ENCODE results near the gene RNF222. TPM values are rescaled to one million over a fixed set of nuclear protein-coding genes. Genes with fewer than 3 reads are reported as not detected.
A peak's percentile ranks its signal among the peaks of the same experiment; 100 is the strongest.
"Not testable (repeated sequence)": the region's sequence is repeated elsewhere in the genome, so short reads cannot be mapped to it uniquely, and the experiment has no call there.

Gene RNF222
- total and polyA plus RNA-seq, 9 donors = 0.06 to 0.16 (median 0.08) TPM; not detected in 4

DNA sequence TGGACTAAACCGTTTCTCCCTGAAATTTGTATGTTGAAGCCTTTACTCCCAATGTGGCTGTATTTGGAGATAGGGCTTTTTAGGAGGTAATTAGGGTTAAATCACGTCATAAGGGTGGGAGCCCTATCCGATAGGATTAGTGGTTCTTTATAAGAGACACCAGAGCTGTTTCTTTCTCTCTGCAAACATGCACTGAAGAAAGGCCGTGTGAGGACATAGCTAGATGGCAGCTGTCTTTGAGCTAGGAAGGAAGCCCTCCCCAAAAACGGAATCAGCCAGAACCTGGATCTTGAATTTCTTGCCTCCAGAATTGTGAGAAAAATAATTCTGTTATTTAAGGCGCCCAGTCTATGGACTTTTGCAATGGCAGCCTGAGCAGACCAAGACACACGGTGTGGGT, 43.9 kb downstream of the RNF222 start:
- peak overlapping the region; percentile 11 for H3K27ac ChIP-seq (ENCODE audit: low read length)
- no peak overlapping the region for H3K4me3 ChIP-seq (ENCODE audit: low read length)
- no peaks in the 10 kb centered on the region for H3K27me3 ChIP-seq (ENCODE audit: control insufficient read depth, insufficient read depth, low read length)
- H3K36me3 ChIP-seq (ENCODE audit: control insufficient read depth, insufficient read depth, low read length) = no peaks in the 10 kb centered on the region
- WGBS (ENCODE audit: insufficient coverage) = 60% methylated on average over 1 of the region's 7 CpGs
- no peak for DNase-seq
- no peaks in the 10 kb centered on the region for H3K9me3 ChIP-seq (replicated peaks; ENCODE audit: control insufficient read depth, low read depth, low read length)
- H3K4me1 ChIP-seq (ENCODE audit: control insufficient read depth, insufficient read depth, low read length) = no peaks in the 10 kb centered on the region

DNA sequence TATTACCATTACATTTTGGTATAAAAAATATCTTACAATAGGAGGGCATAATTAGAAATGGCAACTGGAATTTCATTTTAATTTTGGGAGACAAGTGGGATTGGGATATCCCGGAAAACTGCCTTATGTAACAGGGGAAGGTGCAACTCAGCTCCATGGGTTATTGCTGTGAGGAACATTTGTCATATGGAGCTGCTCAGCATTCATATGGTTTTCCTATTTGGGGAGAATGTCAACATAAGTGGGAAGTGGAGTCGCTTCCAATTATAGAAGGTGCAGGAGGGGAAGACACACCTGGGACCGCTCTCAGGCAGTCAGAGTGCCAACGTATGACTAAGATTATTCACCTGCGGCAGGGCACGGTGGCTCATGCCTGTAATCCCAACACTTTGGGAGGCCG, 47.3 kb downstream of the RNF222 start:
- Histone ChIP-seq H3K4me3 (ENCODE audit: low read length) (no peak overlapping the region), H3K4me1 (ENCODE audit: control insufficient read depth, insufficient read depth, low read length) (no peaks in the 10 kb centered on the region), H3K27me3 (ENCODE audit: control insufficient read depth, insufficient read depth, low read length) (no peaks in the 10 kb centered on the region), H3K27ac (ENCODE audit: low read length) (no peak overlapping the region), H3K36me3 (ENCODE audit: control insufficient read depth, insufficient read depth, low read length) (no peaks in the 10 kb centered on the region), H3K9me3 (replicated peaks; ENCODE audit: control insufficient read depth, low read depth, low read length) (no peaks in the 10 kb centered on the region)
- 66% methylated on average over 5 of the region's 7 CpGs for WGBS (ENCODE audit: insufficient coverage)
- DNase-seq = no peak

DNA sequence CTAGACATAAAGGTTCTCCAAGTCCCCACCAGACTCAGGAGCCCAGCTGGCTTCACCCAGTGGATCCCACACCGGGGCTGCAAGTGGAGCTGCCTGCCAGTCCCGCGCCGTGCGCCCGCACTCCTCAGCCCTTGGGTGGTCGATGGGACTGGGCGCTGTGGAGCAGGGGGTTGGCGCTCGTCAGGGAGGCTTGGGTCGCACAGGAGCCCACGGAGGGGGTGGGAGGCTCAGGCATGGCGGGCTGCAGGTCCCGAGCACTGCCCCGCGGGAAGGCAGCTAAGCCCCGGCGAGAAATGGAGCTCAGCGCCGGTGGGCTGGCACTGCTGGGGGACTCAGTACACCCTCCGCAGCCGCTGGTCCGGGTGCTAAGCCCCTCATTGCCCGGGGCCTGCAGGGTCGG, 50.6 kb downstream of the RNF222 start:
- H3K36me3 ChIP-seq (ENCODE audit: control insufficient read depth, insufficient read depth, low read length); H3K27me3 ChIP-seq (ENCODE audit: control insufficient read depth, insufficient read depth, low read length); H3K4me1 ChIP-seq (ENCODE audit: control insufficient read depth, insufficient read depth, low read length); DNase-seq; H3K4me3 ChIP-seq (ENCODE audit: low read length); H3K9me3 ChIP-seq (replicated peaks; ENCODE audit: control insufficient read depth, low read depth, low read length); H3K27ac ChIP-seq (ENCODE audit: low read length): not testable (repeated sequence)
- 39% methylated on average over 12 of the region's 25 CpGs for WGBS (ENCODE audit: insufficient coverage)

DNA sequence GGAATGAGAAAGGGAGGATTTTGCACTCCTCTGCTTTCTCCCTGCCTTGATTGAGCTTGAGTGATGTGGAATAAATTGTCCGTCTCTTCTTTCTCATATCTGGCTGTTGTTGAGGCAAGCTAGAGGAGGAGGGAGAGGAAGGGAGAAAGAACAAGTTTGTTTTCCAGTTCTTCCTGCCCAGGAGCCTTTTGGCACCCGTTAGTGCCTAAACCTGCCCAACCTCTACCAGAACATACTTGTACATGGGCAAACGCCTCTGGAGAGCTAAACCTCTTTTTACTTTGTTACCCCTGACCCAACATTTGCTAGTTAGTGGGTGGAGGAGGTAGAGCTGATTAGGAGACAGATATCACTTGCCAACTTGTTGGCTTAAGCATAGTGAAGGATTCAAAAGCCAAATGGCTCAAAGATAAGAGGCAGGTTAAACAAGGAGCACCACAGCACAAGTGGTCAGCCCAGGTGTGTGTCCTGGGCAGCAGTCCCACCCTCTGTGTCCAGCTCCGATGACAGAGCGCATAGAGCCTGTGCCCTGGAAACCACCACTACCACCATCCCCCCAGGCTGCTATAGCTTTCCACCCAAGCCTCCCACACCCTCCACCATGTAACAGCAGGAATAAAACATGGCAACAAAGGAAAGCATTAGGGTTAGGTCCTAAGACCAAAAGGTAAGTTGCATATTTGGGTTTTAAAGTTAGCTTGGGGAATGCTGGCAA, 51.5 kb downstream of the RNF222 start:
- Histone ChIP-seq H3K9me3 (replicated peaks; ENCODE audit: control insufficient read depth, low read depth, low read length) (no peaks in the 10 kb centered on the region), H3K27ac (ENCODE audit: low read length) (no peak overlapping the region), H3K4me1 (ENCODE audit: control insufficient read depth, insufficient read depth, low read length) (no peaks in the 10 kb centered on the region), H3K27me3 (ENCODE audit: control insufficient read depth, insufficient read depth, low read length) (no peaks in the 10 kb centered on the region), H3K4me3 (ENCODE audit: low read length) (no peak overlapping the region), H3K36me3 (ENCODE audit: control insufficient read depth, insufficient read depth, low read length) (no peaks in the 10 kb centered on the region)
- WGBS (ENCODE audit: insufficient coverage) = 80% methylated on average over 3 of the region's 5 CpGs
- DNase-seq = no peak

DNA sequence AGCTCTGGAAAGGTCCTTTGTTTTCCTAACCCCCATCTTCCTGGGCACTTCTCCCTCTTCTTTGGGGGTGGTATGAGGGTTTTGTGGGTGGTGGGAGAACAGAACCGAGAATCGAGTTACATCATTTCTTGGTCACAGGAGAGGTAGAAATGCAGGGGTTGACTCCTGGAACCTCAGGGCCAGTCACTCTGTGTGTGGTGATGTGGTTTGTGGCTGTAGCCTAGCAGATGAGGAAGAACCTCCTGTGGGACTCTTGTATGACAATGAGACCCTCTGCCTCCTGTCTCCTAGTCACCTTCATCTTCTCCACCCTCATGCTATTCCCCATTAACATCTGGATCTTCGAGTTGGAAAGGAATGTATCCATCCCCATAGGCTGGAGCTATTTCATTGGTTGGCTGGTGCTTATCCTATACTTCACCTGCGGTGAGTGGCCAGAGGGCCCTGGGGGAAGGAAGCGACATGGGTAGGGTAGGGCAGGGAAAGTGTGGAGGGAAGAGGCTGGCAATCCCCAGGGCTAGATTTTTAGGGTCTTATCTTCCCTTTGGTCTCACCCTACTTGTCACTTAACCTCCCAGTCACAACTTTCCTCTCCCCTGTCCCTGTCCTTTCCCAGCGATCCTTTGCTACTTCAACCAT, 52.5 kb downstream of the RNF222 start:
- Histone ChIP-seq H3K9me3 (replicated peaks; ENCODE audit: control insufficient read depth, low read depth, low read length) (no peaks in the 10 kb centered on the region), H3K36me3 (ENCODE audit: control insufficient read depth, insufficient read depth, low read length) (no peaks in the 10 kb centered on the region), H3K27me3 (ENCODE audit: control insufficient read depth, insufficient read depth, low read length) (no peaks in the 10 kb centered on the region), H3K4me3 (ENCODE audit: low read length) (no peak overlapping the region), H3K27ac (ENCODE audit: low read length) (no peak overlapping the region), H3K4me1 (ENCODE audit: control insufficient read depth, insufficient read depth, low read length) (no peaks in the 10 kb centered on the region)
- WGBS (ENCODE audit: insufficient coverage) = 83% methylated on average over 1 of the region's 6 CpGs
- no peak for DNase-seq

DNA sequence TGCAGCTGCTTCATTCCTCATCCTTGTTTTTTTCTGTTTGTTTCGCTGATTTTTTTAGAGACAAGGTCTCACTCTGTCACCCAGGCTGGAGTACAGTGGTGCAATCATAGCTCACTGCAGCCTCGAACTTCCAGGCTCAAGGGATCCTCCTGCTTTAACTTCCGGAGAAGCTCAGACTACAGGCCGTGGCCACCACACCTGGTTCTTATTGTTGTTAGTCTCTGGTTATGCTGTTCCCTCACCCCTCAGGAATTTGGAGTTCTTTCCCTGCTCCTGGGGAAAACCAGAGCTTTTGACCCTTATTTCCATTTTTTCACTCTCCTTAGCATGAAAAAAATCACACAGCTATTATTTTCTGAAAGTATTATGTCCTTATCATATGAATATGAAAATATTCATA, 56.2 kb downstream of the RNF222 start:
- Histone ChIP-seq H3K27me3 (ENCODE audit: control insufficient read depth, insufficient read depth, low read length) (peaks cover 3% of the 10 kb centered on the region), H3K27ac (ENCODE audit: low read length) (no peak overlapping the region), H3K9me3 (replicated peaks; ENCODE audit: control insufficient read depth, low read depth, low read length) (no peaks in the 10 kb centered on the region), H3K36me3 (ENCODE audit: control insufficient read depth, insufficient read depth, low read length) (no peaks in the 10 kb centered on the region), H3K4me1 (ENCODE audit: control insufficient read depth, insufficient read depth, low read length) (peaks cover 6% of the 10 kb centered on the region), H3K4me3 (ENCODE audit: low read length) (no peak overlapping the region)
- 33% methylated on average over 3 of the region's 4 CpGs for WGBS (ENCODE audit: insufficient coverage)
- no peak for DNase-seq

Other genes with a start within 250 kb of the RNF222 start
- 25.6 TPM for gene PER1, start 245.4 kb downstream of the RNF222 start, total RNA-seq
- 100 to 1,000 TPM in 1 of 8 donors, 10 to 100 TPM in 7; 42.4 to 103 (median 63.9) TPM for gene PER1, start 245.4 kb downstream of the RNF222 start, polyA plus RNA-seq (ENCODE audit: insufficient read depth in 1 of 8, insufficient read length in 8 of 8, low replicate concordance in 1 of 8)
- 10.9 TPM for gene VAMP2, start 234.9 kb downstream of the RNF222 start, total RNA-seq
- gene VAMP2, start 234.9 kb downstream of the RNF222 start, polyA plus RNA-seq (ENCODE audit: insufficient read depth in 1 of 8, insufficient read length in 8 of 8, low replicate concordance in 1 of 8) = 10 to 100 TPM; 55.7 to 77.2 (median 62.3) TPM
- 17.7 TPM for gene TMEM107, start 221.4 kb downstream of the RNF222 start, total RNA-seq
- 1 to 10 TPM; 6.1 to 9.2 (median 7.1) TPM for gene TMEM107, start 221.4 kb downstream of the RNF222 start, polyA plus RNA-seq (ENCODE audit: insufficient read depth in 1 of 8, insufficient read length in 8 of 8, low replicate concordance in 1 of 8)
- 5.7 TPM for gene BORCS6, start 207.6 kb downstream of the RNF222 start, total RNA-seq
- 1 to 10 TPM; 3.7 to 5.4 (median 5.0) TPM for gene BORCS6, start 207.6 kb downstream of the RNF222 start, polyA plus RNA-seq (ENCODE audit: insufficient read depth in 1 of 8, insufficient read length in 8 of 8, low replicate concordance in 1 of 8)
- gene AURKB, start 187.3 kb downstream of the RNF222 start, total RNA-seq = 13.5 TPM
- gene AURKB, start 187.3 kb downstream of the RNF222 start, polyA plus RNA-seq (ENCODE audit: insufficient read depth in 1 of 8, insufficient read length in 8 of 8, low replicate concordance in 1 of 8) = 10 to 100 TPM; 13.8 to 26.4 (median 22.8) TPM
- 4.8 TPM for gene CTC1, start 149.8 kb downstream of the RNF222 start, total RNA-seq
- gene CTC1, start 149.8 kb downstream of the RNF222 start, polyA plus RNA-seq (ENCODE audit: insufficient read depth in 1 of 8, insufficient read length in 8 of 8, low replicate concordance in 1 of 8) = 10 to 100 TPM in 4 of 8 donors, 1 to 10 TPM in 4; 7.9 to 14.5 (median 9.8) TPM
- 23.1 TPM for gene PFAS, start 148.5 kb downstream of the RNF222 start, total RNA-seq
- 10 to 100 TPM; 21.7 to 32.5 (median 28.1) TPM for gene PFAS, start 148.5 kb downstream of the RNF222 start, polyA plus RNA-seq (ENCODE audit: insufficient read depth in 1 of 8, insufficient read length in 8 of 8, low replicate concordance in 1 of 8)
- gene RANGRF, start 109.2 kb downstream of the RNF222 start, total RNA-seq = 12.9 TPM
- gene RANGRF, start 109.2 kb downstream of the RNF222 start, polyA plus RNA-seq (ENCODE audit: insufficient read depth in 1 of 8, insufficient read length in 8 of 8, low replicate concordance in 1 of 8) = 10 to 100 TPM; 22.0 to 28.3 (median 22.9) TPM
- 0.35 TPM for gene SLC25A35, start 102.4 kb downstream of the RNF222 start, total RNA-seq
- gene SLC25A35, start 102.4 kb downstream of the RNF222 start, polyA plus RNA-seq (ENCODE audit: insufficient read depth in 1 of 8, insufficient read length in 8 of 8, low replicate concordance in 1 of 8) = 1 to 10 TPM; 1.4 to 2.9 (median 1.8) TPM
- 5.1 TPM for gene ARHGEF15, start 87.6 kb downstream of the RNF222 start, total RNA-seq
- 10 to 100 TPM; 11.8 to 16.4 (median 13.9) TPM for gene ARHGEF15, start 87.6 kb downstream of the RNF222 start, polyA plus RNA-seq (ENCODE audit: insufficient read depth in 1 of 8, insufficient read length in 8 of 8, low replicate concordance in 1 of 8)
- gene ODF4, start 58.0 kb downstream of the RNF222 start, total RNA-seq = not detected
- not detected for gene ODF4, start 58.0 kb downstream of the RNF222 start, polyA plus RNA-seq (ENCODE audit: insufficient read depth in 1 of 8, insufficient read length in 8 of 8, low replicate concordance in 1 of 8)
- gene RPL26, start 14.6 kb downstream of the RNF222 start, total RNA-seq = 7,287 TPM
- gene RPL26, start 14.6 kb downstream of the RNF222 start, polyA plus RNA-seq (ENCODE audit: insufficient read depth in 1 of 8, insufficient read length in 8 of 8, low replicate concordance in 1 of 8) = 1,000 to 10,000 TPM; 2,833 to 4,183 (median 3,234) TPM
- gene NDEL1, start 38.1 kb upstream of the RNF222 start, total RNA-seq = 31.2 TPM
- gene NDEL1, start 38.1 kb upstream of the RNF222 start, polyA plus RNA-seq (ENCODE audit: insufficient read depth in 1 of 8, insufficient read length in 8 of 8, low replicate concordance in 1 of 8) = 10 to 100 TPM; 40.2 to 52.6 (median 45.6) TPM
- gene MYH10, start 232.9 kb upstream of the RNF222 start, total RNA-seq = 57.6 TPM
- 10 to 100 TPM; 44.2 to 92.6 (median 73.2) TPM for gene MYH10, start 232.9 kb upstream of the RNF222 start, polyA plus RNA-seq (ENCODE audit: insufficient read depth in 1 of 8, insufficient read length in 8 of 8, low replicate concordance in 1 of 8)